Parathyroid adenoma (tissue), 2 donors: ENCODE data around the gene SCARB2.

Experiments used
- H2AFZ ChIP-seq: fragments of 300-600 bp; sonication (generic); one replicate; pipeline ENCODE4 v1.7.0; 2017; ENCODE audit warnings: antibody characterized with exemption, mild to moderate bottlenecking
- H3K27ac ChIP-seq: fragments of 300-600 bp; sonication (generic); one replicate; pipeline ENCODE4 v1.7.0; 2017
- H3K27me3 ChIP-seq: fragments of 300-600 bp; sonication (generic); one replicate; pipeline ENCODE4 v1.7.0; 2017; ENCODE audit warnings: low read length; ENCODE audit not compliant: control insufficient read depth, insufficient read depth
- H3K36me3 ChIP-seq: fragments of 300-600 bp; sonication (generic); one replicate; pipeline ENCODE4 v1.7.0; 2017; ENCODE audit warnings: low read length; ENCODE audit not compliant: control insufficient read depth, insufficient read depth
- H3K4me1 ChIP-seq: fragments of 300-600 bp; sonication (generic); one replicate; pipeline ENCODE4 v1.7.0; 2017; ENCODE audit warnings: control low read depth
- H3K4me2 ChIP-seq: fragments of 300-600 bp; sonication (generic); one replicate; pipeline ENCODE4 v1.7.0; 2017; ENCODE audit warnings: low read length
- H3K4me3 ChIP-seq: fragments of 300-600 bp; sonication (generic); one replicate; pipeline ENCODE4 v1.7.0; 2017; ENCODE audit warnings: low read depth, low read length
- H3K79me2 ChIP-seq: fragments of 300-600 bp; sonication (generic); one replicate; pipeline ENCODE4 v1.7.0; 2017; ENCODE audit warnings: control low read depth
- H3K9ac ChIP-seq: fragments of 300-600 bp; sonication (generic); one replicate; pipeline ENCODE4 v1.7.0; 2017; ENCODE audit warnings: mild to moderate bottlenecking
- H3K9me3 ChIP-seq: fragments of 300-600 bp; sonication (generic); one replicate; pipeline ENCODE4 v1.7.0; 2017; ENCODE audit warnings: low read length; ENCODE audit not compliant: control insufficient read depth
- TF ChIP-seq, protein P1 (sequence below): fragments of 300-600 bp; sonication (generic); IDR thresholded peaks from one replicate; pipeline ENCODE4 v1.7.0; 2017; ENCODE audit warnings: antibody characterized with exemption, mild to moderate bottlenecking
- donor health status: primary hyperparathyroidism.

The SCARB2 gene

DNA sequence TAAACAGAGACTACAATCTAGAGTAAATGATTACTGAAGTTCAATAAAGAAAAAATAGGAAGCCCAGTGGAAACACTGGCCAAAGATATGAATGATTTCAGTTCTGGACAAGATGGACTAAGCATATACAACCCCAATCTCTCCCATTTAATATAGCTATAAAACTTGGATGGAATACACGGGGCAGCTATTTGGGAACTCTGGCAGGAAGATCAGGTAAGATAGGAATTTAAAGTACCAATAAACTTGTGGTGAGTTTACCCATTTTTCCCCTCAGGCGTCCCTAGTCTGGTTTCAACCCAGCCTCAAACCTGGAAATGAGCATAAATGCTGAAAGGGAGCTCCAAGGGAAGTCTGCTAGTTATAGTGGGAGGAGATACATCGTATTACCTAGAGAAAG lies 85.9 kb downstream of the SCARB2 start:
- H3K36me3 ChIP-seq: no peaks in the 10 kb centered on the region

DNA sequence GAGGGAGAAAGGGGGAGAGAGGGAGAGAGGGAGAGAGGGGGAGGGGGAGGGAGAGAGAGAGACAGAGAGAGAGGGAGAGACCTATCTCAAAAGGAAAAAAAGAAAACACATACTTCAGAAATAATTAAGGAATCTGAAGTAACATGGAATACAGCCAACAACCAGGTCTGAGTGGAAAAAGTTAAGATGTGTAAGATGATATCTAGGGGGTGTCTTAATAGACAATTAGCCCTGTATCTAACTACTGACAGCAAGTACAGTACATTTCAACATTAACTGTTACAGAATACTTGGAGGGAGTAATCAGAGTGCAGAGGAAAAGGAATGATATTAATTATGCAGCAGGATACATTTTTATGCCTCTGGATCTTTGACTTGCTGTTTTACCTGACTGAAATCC lies 87.8 kb downstream of the SCARB2 start:
- no peaks in the 10 kb centered on the region for H3K4me1 ChIP-seq
- no peaks in the 10 kb centered on the region for H3K36me3 ChIP-seq

More for the DNA sequence above, 85.9 kb downstream of the SCARB2 start:
- Histone ChIP-seq H3K27ac (no peak overlapping the region), H3K9me3 (no peaks in the 10 kb centered on the region), H3K4me1 (no peaks in the 10 kb centered on the region), H3K4me3 (no peak overlapping the region), H3K79me2 (no peaks in the 10 kb centered on the region), H2AFZ (no peak overlapping the region), H3K9ac (no peak overlapping the region), H3K4me2 (no peak overlapping the region), H3K27me3 (no peaks in the 10 kb centered on the region)
- TF ChIP-seq, protein P1, sequence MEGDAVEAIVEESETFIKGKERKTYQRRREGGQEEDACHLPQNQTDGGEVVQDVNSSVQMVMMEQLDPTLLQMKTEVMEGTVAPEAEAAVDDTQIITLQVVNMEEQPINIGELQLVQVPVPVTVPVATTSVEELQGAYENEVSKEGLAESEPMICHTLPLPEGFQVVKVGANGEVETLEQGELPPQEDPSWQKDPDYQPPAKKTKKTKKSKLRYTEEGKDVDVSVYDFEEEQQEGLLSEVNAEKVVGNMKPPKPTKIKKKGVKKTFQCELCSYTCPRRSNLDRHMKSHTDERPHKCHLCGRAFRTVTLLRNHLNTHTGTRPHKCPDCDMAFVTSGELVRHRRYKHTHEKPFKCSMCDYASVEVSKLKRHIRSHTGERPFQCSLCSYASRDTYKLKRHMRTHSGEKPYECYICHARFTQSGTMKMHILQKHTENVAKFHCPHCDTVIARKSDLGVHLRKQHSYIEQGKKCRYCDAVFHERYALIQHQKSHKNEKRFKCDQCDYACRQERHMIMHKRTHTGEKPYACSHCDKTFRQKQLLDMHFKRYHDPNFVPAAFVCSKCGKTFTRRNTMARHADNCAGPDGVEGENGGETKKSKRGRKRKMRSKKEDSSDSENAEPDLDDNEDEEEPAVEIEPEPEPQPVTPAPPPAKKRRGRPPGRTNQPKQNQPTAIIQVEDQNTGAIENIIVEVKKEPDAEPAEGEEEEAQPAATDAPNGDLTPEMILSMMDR: no peak

GRCh38 chr4:76120199-76120598 lies 93.4 kb downstream of the SCARB2 start:
- H3K4me2 ChIP-seq: no peak overlapping the region
- no peak overlapping the region for H3K4me3 ChIP-seq
- H3K4me1 ChIP-seq: no peaks in the 10 kb centered on the region
- TF ChIP-seq, protein P1: no peak
- H3K79me2 ChIP-seq: no peaks in the 10 kb centered on the region
- H3K36me3 ChIP-seq: no peaks in the 10 kb centered on the region
- H2AFZ ChIP-seq: no peak overlapping the region
- no peaks in the 10 kb centered on the region for H3K27me3 ChIP-seq
- H3K9ac ChIP-seq: no peak overlapping the region
- no peak overlapping the region for H3K27ac ChIP-seq
- H3K9me3 ChIP-seq: no peaks in the 10 kb centered on the region

More for the DNA sequence above, 87.8 kb downstream of the SCARB2 start:
- no peak overlapping the region for H3K4me2 ChIP-seq
- TF ChIP-seq, protein P1: no peak
- H3K4me3 ChIP-seq: no peak overlapping the region
- no peak overlapping the region for H3K9ac ChIP-seq
- no peak overlapping the region for H2AFZ ChIP-seq
- H3K27me3 ChIP-seq: no peaks in the 10 kb centered on the region
- H3K27ac ChIP-seq: no peak overlapping the region
- no peaks in the 10 kb centered on the region for H3K79me2 ChIP-seq
- no peaks in the 10 kb centered on the region for H3K9me3 ChIP-seq

GRCh38 chr4:76117536-76117935 lies 96.1 kb downstream of the SCARB2 start:
- no peaks in the 10 kb centered on the region for H3K27me3 ChIP-seq
- no peak overlapping the region for H3K27ac ChIP-seq
- H3K79me2 ChIP-seq: no peaks in the 10 kb centered on the region
- no peaks in the 10 kb centered on the region for H3K36me3 ChIP-seq
- TF ChIP-seq, protein P1: no peak
- H3K4me2 ChIP-seq: no peak overlapping the region
- H3K4me3 ChIP-seq: no peak overlapping the region
- H3K9me3 ChIP-seq: no peaks in the 10 kb centered on the region
- no peaks in the 10 kb centered on the region for H3K4me1 ChIP-seq
- no peak overlapping the region for H2AFZ ChIP-seq
- no peak overlapping the region for H3K9ac ChIP-seq

- H3K4me2 ChIP-seq: no peak overlapping the region
- TF ChIP-seq, protein P1: no peak
- no peak overlapping the region for H3K9ac ChIP-seq
- no peaks in the 10 kb centered on the region for H3K36me3 ChIP-seq
- no peaks in the 10 kb centered on the region for H3K27me3 ChIP-seq
- no peaks in the 10 kb centered on the region for H3K4me1 ChIP-seq
- no peaks in the 10 kb centered on the region for H3K79me2 ChIP-seq
- H3K9me3 ChIP-seq: no peaks in the 10 kb centered on the region
- no peak overlapping the region for H3K27ac ChIP-seq
- no peak overlapping the region for H3K4me3 ChIP-seq
- no peak overlapping the region for H2AFZ ChIP-seq
These were observed 96.8 kb downstream of the SCARB2 start for GRCh38 chr4:76116821-76117220.
